Panc1 (cell line): ENCODE results near the gene MCOLN1.

Experiments
- CTCF ChIP-seq: fragments of 450-650 bp; IDR thresholded peaks from 2 replicates; pipeline ENCODE4 v1.5.1; 2017; ENCODE audit warnings: mild to moderate bottlenecking
- POLR2AphosphoS5 ChIP-seq: IDR thresholded peaks from 2 replicates; pipeline ENCODE4 v1.6.1; 2012; ENCODE audit warnings: mild to moderate bottlenecking, low read depth, low read length, moderate library complexity
- REST ChIP-seq, 2 experiments: IDR thresholded peaks; 2 replicates each; pipeline ENCODE4 v1.6.1; 2011 to 2012; ENCODE audit warnings: low read depth in 2 of 2, control low read depth in 1 of 2, low read length in 1 of 2, mild to moderate bottlenecking in 1 of 2, moderate library complexity in 1 of 2; ENCODE audit not compliant: insufficient read depth in 1 of 2
- SIN3A ChIP-seq: IDR thresholded peaks from 2 replicates; pipeline ENCODE4 v1.6.1; 2012; ENCODE audit warnings: low read depth, mild to moderate bottlenecking, low read length, moderate library complexity, borderline replicate concordance; ENCODE audit not compliant: insufficient read depth
- TCF7L2 ChIP-seq: IDR thresholded peaks from 2 replicates; pipeline ENCODE4 v1.6.1; 2011; ENCODE audit warnings: mild to moderate bottlenecking, low read depth, low read length, inconsistent platforms

GRCh38 chr19:7497292-7497691 lies 25.1 kb upstream of the MCOLN1 start:
- TF ChIP-seq CTCF (peak; percentile 68), POLR2AphosphoS5 (no peak), REST (IDR thresholded peaks at IDR 0.05; ENCODE audit: insufficient read depth in 1 of 2, low read depth in 2 of 2, low read length in 1 of 2) (no peak), SIN3A (no peak), TCF7L2 (no peak)
